Measurements from ENCODE around the gene ANKH. TPM values are rescaled to one million over a fixed set of nuclear protein-coding genes. Genes with fewer than 3 reads are reported as not detected.

ANKH gene
- total RNA-seq, 3 donors from 2014 or later: 83.1 to 102 (median 101) TPM

- peaks cover 49% of the 10 kb centered on the region for H3K4me1 Mint-ChIP-seq (ENCODE audit: low read depth)
- ATAC-seq: no peak
- H3K27me3 Mint-ChIP-seq (ENCODE audit: low read depth): no peaks in the 10 kb centered on the region
- no peak for DNase-seq
- H3K9me3 Mint-ChIP-seq: no peaks in the 10 kb centered on the region
- H3K4me3 Mint-ChIP-seq: no peak overlapping the region
- peaks cover 25% of the 10 kb centered on the region for H3K36me3 Mint-ChIP-seq (ENCODE audit: insufficient read depth)
Measured at GRCh38 chr5:14787801-14788579, 83.6 kb downstream of the ANKH start.

- H3K36me3 Mint-ChIP-seq (ENCODE audit: insufficient read depth): peaks cover 39% of the 10 kb centered on the region
- peak; percentile 41 to 57 for ATAC-seq
- no peaks in the 10 kb centered on the region for H3K27me3 Mint-ChIP-seq (ENCODE audit: low read depth)
- H3K9me3 Mint-ChIP-seq: no peaks in the 10 kb centered on the region
- DNase-seq: no peak
- H3K4me1 Mint-ChIP-seq (ENCODE audit: low read depth): peaks cover 41% of the 10 kb centered on the region
- H3K4me3 Mint-ChIP-seq: no peak overlapping the region
Measured at GRCh38 chr5:14783691-14784090, 87.9 kb downstream of the ANKH start.

GRCh38 chr5:14782591-14782990, 89.0 kb downstream of the ANKH start:
- DNase-seq (no peak), ATAC-seq (no peak)
- peaks cover 40% of the 10 kb centered on the region for H3K36me3 Mint-ChIP-seq (ENCODE audit: insufficient read depth)
- no peak overlapping the region for H3K4me3 Mint-ChIP-seq
- peaks cover 33% of the 10 kb centered on the region for H3K4me1 Mint-ChIP-seq (ENCODE audit: low read depth)
- H3K27me3 Mint-ChIP-seq (ENCODE audit: low read depth): no peaks in the 10 kb centered on the region
- H3K9me3 Mint-ChIP-seq: no peaks in the 10 kb centered on the region

GRCh38 chr5:14781106-14781505, 90.5 kb downstream of the ANKH start:
- DNase-seq (no peak), ATAC-seq (no peak)
- H3K36me3 Mint-ChIP-seq (ENCODE audit: insufficient read depth): peaks cover 42% of the 10 kb centered on the region
- H3K4me1 Mint-ChIP-seq (ENCODE audit: low read depth): peaks cover 29% of the 10 kb centered on the region
- no peaks in the 10 kb centered on the region for H3K9me3 Mint-ChIP-seq
- no peaks in the 10 kb centered on the region for H3K27me3 Mint-ChIP-seq (ENCODE audit: low read depth)
- no peak overlapping the region for H3K4me3 Mint-ChIP-seq

- no peak overlapping the region for H3K4me3 Mint-ChIP-seq
- no peak for DNase-seq
- H3K36me3 Mint-ChIP-seq (ENCODE audit: insufficient read depth): peaks cover 49% of the 10 kb centered on the region
- H3K27me3 Mint-ChIP-seq (ENCODE audit: low read depth): no peaks in the 10 kb centered on the region
- ATAC-seq: no peak
- peaks cover 35% of the 10 kb centered on the region for H3K4me1 Mint-ChIP-seq (ENCODE audit: low read depth)
- H3K9me3 Mint-ChIP-seq: no peaks in the 10 kb centered on the region
Measured at GRCh38 chr5:14779975-14780374, 91.6 kb downstream of the ANKH start.

GRCh38 chr5:14778792-14779070, 92.8 kb downstream of the ANKH start:
- Mint-ChIP-seq H3K27me3 (ENCODE audit: low read depth) (no peaks in the 10 kb centered on the region), H3K4me1 (ENCODE audit: low read depth) (peaks cover 34% of the 10 kb centered on the region), H3K36me3 (ENCODE audit: insufficient read depth) (peaks cover 47% of the 10 kb centered on the region), H3K9me3 (no peaks in the 10 kb centered on the region), H3K4me3 (no peak overlapping the region)
- ATAC-seq (no peak), DNase-seq (no peak)

GRCh38 chr5:14777932-14778791, 93.4 kb downstream of the ANKH start:
- DNase-seq: no peak
- no peak for ATAC-seq
- Mint-ChIP-seq H3K9me3 (no peaks in the 10 kb centered on the region), H3K4me1 (ENCODE audit: low read depth) (peaks cover 31% of the 10 kb centered on the region), H3K27me3 (ENCODE audit: low read depth) (no peaks in the 10 kb centered on the region), H3K36me3 (ENCODE audit: insufficient read depth) (peaks cover 43% of the 10 kb centered on the region), H3K4me3 (no peak overlapping the region)

- Mint-ChIP-seq H3K9me3 (no peaks in the 10 kb centered on the region), H3K4me1 (ENCODE audit: low read depth) (peaks cover 31% of the 10 kb centered on the region), H3K36me3 (ENCODE audit: insufficient read depth) (peaks cover 43% of the 10 kb centered on the region), H3K27me3 (ENCODE audit: low read depth) (no peaks in the 10 kb centered on the region), H3K4me3 (no peak overlapping the region)
- DNase-seq (no peak), ATAC-seq (no peak)
Measured at GRCh38 chr5:14777187-14777586, 94.4 kb downstream of the ANKH start.

GRCh38 chr5:14776602-14777001, 95.0 kb downstream of the ANKH start:
- ATAC-seq: no peak
- H3K4me1 Mint-ChIP-seq (ENCODE audit: low read depth): peaks cover 26% of the 10 kb centered on the region
- H3K4me3 Mint-ChIP-seq: no peak overlapping the region
- H3K36me3 Mint-ChIP-seq (ENCODE audit: insufficient read depth): peaks cover 37% of the 10 kb centered on the region
- no peaks in the 10 kb centered on the region for H3K9me3 Mint-ChIP-seq
- no peaks in the 10 kb centered on the region for H3K27me3 Mint-ChIP-seq (ENCODE audit: low read depth)
- DNase-seq: no peak

GRCh38 chr5:14775857-14776256, 95.7 kb downstream of the ANKH start:
- H3K36me3 Mint-ChIP-seq (ENCODE audit: insufficient read depth): peaks cover 31% of the 10 kb centered on the region
- H3K9me3 Mint-ChIP-seq: no peaks in the 10 kb centered on the region
- peaks cover 25% of the 10 kb centered on the region for H3K4me1 Mint-ChIP-seq (ENCODE audit: low read depth)
- no peak overlapping the region for H3K4me3 Mint-ChIP-seq
- no peaks in the 10 kb centered on the region for H3K27me3 Mint-ChIP-seq (ENCODE audit: low read depth)
- no peak for ATAC-seq
- no peak for DNase-seq

GRCh38 chr5:14773588-14773987, 98.0 kb downstream of the ANKH start:
- Mint-ChIP-seq H3K4me3 (no peak overlapping the region), H3K27me3 (ENCODE audit: low read depth) (no peaks in the 10 kb centered on the region), H3K36me3 (ENCODE audit: insufficient read depth) (peaks cover 22% of the 10 kb centered on the region), H3K9me3 (no peaks in the 10 kb centered on the region), H3K4me1 (ENCODE audit: low read depth) (peaks cover 23% of the 10 kb centered on the region)
- no peak for ATAC-seq
- no peak for DNase-seq

GRCh38 chr5:14771972-14772371, 99.6 kb downstream of the ANKH start:
- DNase-seq: no peak
- H3K27me3 Mint-ChIP-seq (ENCODE audit: low read depth): no peaks in the 10 kb centered on the region
- H3K36me3 Mint-ChIP-seq (ENCODE audit: insufficient read depth): peaks cover 29% of the 10 kb centered on the region
- no peak overlapping the region for H3K4me3 Mint-ChIP-seq
- no peak for ATAC-seq
- peaks cover 35% of the 10 kb centered on the region for H3K4me1 Mint-ChIP-seq (ENCODE audit: low read depth)
- H3K9me3 Mint-ChIP-seq: no peaks in the 10 kb centered on the region

GRCh38 chr5:14771189-14771588, 100.4 kb downstream of the ANKH start:
- H3K27me3 Mint-ChIP-seq (ENCODE audit: low read depth): no peaks in the 10 kb centered on the region
- peaks cover 31% of the 10 kb centered on the region for H3K36me3 Mint-ChIP-seq (ENCODE audit: insufficient read depth)
- peaks cover 37% of the 10 kb centered on the region for H3K4me1 Mint-ChIP-seq (ENCODE audit: low read depth)
- no peak overlapping the region for H3K4me3 Mint-ChIP-seq
- ATAC-seq (no peak), DNase-seq (no peak)
- H3K9me3 Mint-ChIP-seq: no peaks in the 10 kb centered on the region

- no peaks in the 10 kb centered on the region for H3K9me3 Mint-ChIP-seq
- peaks cover 33% of the 10 kb centered on the region for H3K36me3 Mint-ChIP-seq (ENCODE audit: insufficient read depth)
- H3K4me1 Mint-ChIP-seq (ENCODE audit: low read depth): peaks cover 25% of the 10 kb centered on the region
- ATAC-seq (no peak), DNase-seq (no peak)
- no peak overlapping the region for H3K4me3 Mint-ChIP-seq
- no peaks in the 10 kb centered on the region for H3K27me3 Mint-ChIP-seq (ENCODE audit: low read depth)
Measured at GRCh38 chr5:14768508-14769365, 102.8 kb downstream of the ANKH start.

All from activated T-cell treated with anti-CD3 and anti-CD28 coated beads, Interleukin-2, amount 50 U/mL, for 4 hours (primary cell).